ENCODE results near the gene BRIP1.

GRCh38 chr17:61869138-61869537 is 5.8 kb upstream of the BRIP1 start:
- no peak for TF ChIP-seq ARNTL (CRISPR knock-in tag; IDR thresholded peaks at IDR 0.05; ENCODE audit: borderline replicate concordance, low read depth)
- TF ChIP-seq ZFP3 (CRISPR knock-in tag; IDR thresholded peaks at IDR 0.05), result no peak
- TF ChIP-seq ZFP30 (CRISPR knock-in tag; IDR thresholded peaks at IDR 0.05), result no peak
- no peak for TF ChIP-seq PPARA (CRISPR knock-in tag; IDR thresholded peaks at IDR 0.05; ENCODE audit: borderline replicate concordance)
- TF ChIP-seq ZNF70 (CRISPR knock-in tag; IDR thresholded peaks at IDR 0.05), result no peak
- TF ChIP-seq OSR1 (CRISPR knock-in tag; IDR thresholded peaks at IDR 0.05), result no peak
- TF ChIP-seq, protein P1, sequence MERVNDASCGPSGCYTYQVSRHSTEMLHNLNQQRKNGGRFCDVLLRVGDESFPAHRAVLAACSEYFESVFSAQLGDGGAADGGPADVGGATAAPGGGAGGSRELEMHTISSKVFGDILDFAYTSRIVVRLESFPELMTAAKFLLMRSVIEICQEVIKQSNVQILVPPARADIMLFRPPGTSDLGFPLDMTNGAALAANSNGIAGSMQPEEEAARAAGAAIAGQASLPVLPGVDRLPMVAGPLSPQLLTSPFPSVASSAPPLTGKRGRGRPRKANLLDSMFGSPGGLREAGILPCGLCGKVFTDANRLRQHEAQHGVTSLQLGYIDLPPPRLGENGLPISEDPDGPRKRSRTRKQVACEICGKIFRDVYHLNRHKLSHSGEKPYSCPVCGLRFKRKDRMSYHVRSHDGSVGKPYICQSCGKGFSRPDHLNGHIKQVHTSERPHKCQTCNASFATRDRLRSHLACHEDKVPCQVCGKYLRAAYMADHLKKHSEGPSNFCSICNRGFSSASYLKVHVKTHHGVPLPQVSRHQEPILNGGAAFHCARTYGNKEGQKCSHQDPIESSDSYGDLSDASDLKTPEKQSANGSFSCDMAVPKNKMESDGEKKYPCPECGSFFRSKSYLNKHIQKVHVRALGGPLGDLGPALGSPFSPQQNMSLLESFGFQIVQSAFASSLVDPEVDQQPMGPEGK (CRISPR knock-in tag; IDR thresholded peaks at IDR 0.05; ENCODE audit: borderline replicate concordance), result no peak
- no peak for TF ChIP-seq ZNF8 (CRISPR knock-in tag; IDR thresholded peaks at IDR 0.05)
- no peak for TF ChIP-seq TOX (CRISPR knock-in tag; IDR thresholded peaks at IDR 0.05; ENCODE audit: borderline replicate concordance)
- TF ChIP-seq SNAI2 (CRISPR knock-in tag; IDR thresholded peaks at IDR 0.05), result no peak
- TF ChIP-seq POU6F1 (CRISPR knock-in tag; IDR thresholded peaks at IDR 0.05; ENCODE audit: borderline replicate concordance, low read depth), result no peak
- TF ChIP-seq BACH2 (CRISPR knock-in tag; IDR thresholded peaks at IDR 0.05; ENCODE audit: borderline replicate concordance), result no peak
- no peak for TF ChIP-seq CSRNP3 (CRISPR knock-in tag; IDR thresholded peaks at IDR 0.05)
- no peak for TF ChIP-seq ZC3H10 (CRISPR knock-in tag; IDR thresholded peaks at IDR 0.05)

All from SK-N-SH treated with all-trans-retinoic acid at 6 μM for 48 hours (cell line).